ENCODE results near the gene FHIP1A.
A peak's percentile ranks its signal among the peaks of the same experiment; 100 is the strongest.
"Not testable (repeated sequence)": the region's sequence is repeated elsewhere in the genome, so short reads cannot be mapped to it uniquely, and the experiment has no call there.

The FHIP1A gene

DNA sequence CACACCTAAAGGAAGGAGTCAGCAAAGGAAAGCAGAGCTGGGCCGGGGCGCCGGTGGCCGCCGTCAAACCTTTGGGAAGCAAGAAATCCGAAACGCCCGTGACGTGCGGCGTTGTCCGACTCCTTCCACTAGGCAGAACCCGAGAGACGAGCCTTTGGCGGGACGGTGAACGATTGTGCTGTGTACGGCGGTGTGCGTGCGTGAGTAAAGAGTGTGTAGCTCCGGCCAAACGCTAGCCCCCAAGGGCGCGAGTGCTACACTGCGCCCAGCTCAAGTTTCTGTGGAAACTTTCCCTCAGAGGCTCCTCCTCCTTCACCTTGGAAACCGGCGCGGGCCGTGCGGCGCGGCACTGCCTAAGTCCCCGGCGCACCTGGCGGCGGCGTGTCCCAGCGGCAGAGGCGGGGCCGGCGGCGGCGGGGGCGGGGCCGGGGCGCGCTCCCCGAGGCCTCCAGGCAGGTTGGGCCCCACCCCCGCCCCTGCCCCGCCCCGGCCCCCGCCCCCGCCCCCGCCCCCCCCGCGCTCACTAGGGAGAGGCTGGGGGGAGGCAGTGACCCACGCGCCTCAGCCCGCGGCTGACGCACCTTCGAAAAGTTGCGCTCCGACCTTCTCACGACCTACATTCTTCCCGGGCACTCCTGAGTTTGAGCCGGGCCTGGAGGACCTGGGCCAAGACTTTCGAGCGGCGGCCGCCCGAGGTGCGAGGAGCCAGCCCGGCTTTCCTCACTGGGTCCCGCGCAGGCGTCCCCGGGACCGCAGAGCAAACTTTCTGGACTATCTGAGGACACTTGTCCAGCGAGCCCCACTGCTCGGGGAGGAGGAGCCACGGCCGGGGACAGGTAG is at the start of gene FHIP1A:
TSS of gene FHIP1A (plus strand) at position 547 of the 840 bp plus-strand sequence. CDS start 157,084 bp downstream, outside the sequence.
- peak; percentile 46 to 68 for DNase-seq (ENCODE audit: low read depth in 1 of 2, low spot score in 1 of 2)

GRCh38 chr4:151359576-151359975 is 49.4 kb upstream of the FHIP1A start:
- DNase-seq (ENCODE audit: low read depth in 1 of 2, low spot score in 1 of 2), result no peak

GRCh38 chr4:151361126-151361525 is 47.9 kb upstream of the FHIP1A start:
- DNase-seq (ENCODE audit: low read depth in 1 of 2, low spot score in 1 of 2), result no peak

DNA sequence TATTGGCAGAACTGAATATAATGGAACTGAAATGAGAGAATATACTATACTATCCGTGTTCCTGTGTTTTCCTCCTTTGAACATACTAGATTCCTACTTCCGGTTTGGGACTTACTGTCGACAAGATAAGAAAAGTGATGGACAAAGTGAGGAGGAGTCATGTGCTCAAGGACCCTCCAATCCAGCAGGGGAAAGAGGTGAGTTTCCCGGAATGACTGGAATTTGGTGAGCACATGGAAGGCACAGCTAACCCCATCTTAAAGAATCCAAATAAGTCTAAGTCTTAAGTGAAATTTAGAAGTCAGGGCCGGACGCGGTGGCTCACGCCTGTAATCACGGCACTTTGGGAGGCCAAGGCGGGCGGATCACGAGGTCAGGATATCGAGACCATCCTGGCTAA is 47.0 kb upstream of the FHIP1A start:
- DNase-seq (ENCODE audit: low read depth in 1 of 2, low spot score in 1 of 2), result no peak

DNA sequence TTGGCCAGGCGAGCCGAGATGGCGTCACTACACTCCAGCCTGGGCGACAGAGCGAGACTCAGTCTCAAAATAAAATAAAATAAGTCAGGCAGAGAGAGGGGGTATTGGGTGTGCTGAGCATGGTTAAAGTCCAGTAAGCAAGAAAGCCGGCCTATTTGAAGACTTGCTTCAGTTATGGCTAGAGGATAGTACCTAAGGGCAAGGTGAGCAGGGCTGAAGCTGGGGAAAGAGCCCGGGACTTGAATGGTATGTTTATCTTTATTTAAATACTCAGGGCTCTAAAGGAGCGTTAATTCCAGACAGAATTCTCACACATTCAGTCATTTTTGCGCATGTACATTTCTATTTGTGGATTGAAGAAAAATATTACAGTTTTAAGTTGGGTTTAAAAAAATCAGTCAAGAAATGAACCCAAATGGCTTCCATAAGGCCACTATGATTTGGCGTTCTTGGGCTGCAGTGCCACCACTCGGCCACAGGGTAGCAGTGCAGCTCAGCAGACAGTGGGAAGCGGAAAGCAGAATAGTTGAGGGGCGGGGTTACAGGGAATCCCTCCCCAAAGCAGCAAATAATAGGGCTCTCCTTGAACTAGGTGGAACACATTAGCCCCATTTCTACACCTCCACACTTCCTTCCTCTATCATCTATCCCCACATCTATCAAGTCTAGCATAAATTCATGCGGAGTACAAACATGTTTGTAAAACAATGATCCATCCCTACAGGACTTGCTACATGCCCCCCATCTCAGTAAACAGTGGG is 46.4 kb upstream of the FHIP1A start:
- peak; percentile 50 to 77 for DNase-seq (ENCODE audit: low read depth in 1 of 2, low spot score in 1 of 2)

GRCh38 chr4:151376540-151376939 is 32.4 kb upstream of the FHIP1A start:
- no peak for DNase-seq (ENCODE audit: low read depth in 1 of 2, low spot score in 1 of 2)

DNA sequence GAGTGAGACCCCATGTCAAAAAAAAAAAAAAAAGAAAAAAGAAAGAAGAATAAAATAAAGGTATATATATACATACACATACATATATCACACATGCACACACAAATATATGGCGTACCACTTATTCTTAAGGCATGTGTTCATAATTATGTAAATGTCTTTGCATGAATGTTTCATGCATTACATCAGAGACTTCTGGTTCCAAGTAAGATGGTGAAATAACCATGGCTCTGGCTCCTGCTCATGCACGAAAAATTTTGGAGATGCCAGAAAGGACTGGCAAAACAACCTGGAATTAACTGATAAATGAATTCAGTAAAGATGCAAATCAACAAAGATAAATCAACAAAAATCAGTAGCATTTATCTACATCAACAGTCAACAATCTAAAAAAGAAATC is 19.7 kb upstream of the FHIP1A start:
- DNase-seq (ENCODE audit: low read depth in 1 of 2, low spot score in 1 of 2), result no peak

DNA sequence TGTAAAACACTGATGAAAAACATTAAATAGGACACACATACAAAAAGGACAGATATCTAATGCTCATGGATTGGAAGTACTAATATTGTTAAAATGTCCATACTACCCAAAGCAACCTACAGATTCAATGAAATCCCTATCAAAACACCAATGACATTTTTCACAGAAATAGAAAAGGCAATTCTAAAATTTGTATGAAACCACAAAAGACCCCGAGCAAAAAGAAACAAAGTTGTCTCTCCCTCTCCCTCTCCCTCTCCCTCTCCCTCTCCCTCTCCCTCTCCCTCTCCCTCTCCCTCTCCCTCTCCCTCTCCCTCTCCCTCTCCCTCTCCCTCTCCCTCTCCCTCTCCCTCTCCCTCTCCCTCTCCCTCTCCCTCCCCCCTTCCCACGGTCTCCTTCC is 19.2 kb upstream of the FHIP1A start:
- not testable (repeated sequence) for DNase-seq (ENCODE audit: low read depth in 1 of 2, low spot score in 1 of 2)

GRCh38 chr4:151395873-151396272 is 13.1 kb upstream of the FHIP1A start:
- DNase-seq (ENCODE audit: low read depth in 1 of 2, low spot score in 1 of 2), result no peak

DNA sequence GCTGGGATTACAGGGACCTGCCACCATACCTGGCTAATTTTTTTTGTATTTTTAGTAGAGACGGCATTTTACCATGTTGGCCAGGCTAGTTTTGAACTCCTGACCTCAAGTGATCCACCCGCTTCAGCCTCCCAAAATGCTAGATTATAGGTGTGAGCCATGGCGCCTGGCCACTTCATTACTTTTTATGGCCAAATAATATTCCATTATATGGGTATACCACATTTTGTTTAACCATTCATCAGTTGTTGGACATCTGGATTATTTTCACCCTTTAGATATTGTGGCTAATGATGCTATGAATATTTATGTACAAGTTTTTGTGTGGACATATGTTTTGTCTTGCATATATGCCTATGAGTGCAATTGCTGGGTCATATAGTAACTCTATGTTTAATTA is 8.6 kb upstream of the FHIP1A start:
- no peak for DNase-seq (ENCODE audit: low read depth in 1 of 2, low spot score in 1 of 2)

GRCh38 chr4:151401739-151402138 is 7.2 kb upstream of the FHIP1A start:
- no peak for DNase-seq (ENCODE audit: low read depth in 1 of 2, low spot score in 1 of 2)

DNA sequence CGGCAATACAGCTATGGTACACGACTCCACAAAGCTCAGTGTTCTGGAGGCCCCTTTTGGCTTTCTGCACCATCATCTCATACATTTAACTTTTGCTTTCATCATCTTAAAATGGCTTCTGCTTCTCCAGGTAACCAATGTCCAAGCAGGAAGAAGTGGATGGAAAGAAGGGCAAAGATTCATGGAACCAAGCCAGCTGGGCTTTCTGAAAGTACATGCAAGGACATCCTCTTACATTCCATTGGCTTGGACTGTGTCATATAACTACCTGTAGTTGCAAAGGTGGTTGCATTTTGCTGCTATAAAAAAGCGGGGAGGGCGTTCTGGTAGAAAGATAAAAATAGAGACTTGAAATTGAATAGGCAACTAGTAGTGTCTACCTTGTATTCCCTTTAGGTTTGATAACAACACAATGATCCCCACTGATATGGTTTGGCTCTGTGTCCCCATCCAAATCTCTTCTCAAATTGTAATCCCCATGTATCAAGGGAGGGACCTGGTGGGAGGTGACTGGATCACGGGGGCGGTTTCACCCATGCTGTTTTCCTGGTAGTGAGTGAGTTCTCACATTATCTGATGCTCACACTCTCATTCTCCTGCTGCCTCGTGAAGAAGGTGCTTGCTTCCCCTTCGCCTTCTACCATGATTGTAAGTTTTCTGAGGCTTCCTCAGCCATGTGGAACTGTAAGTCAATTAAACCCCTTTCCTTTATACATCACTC is 6.7 kb upstream of the FHIP1A start:
- no peak for DNase-seq (ENCODE audit: low read depth in 1 of 2, low spot score in 1 of 2)

GRCh38 chr4:151403656-151404055 is 5.3 kb upstream of the FHIP1A start:
- no peak for DNase-seq (ENCODE audit: low read depth in 1 of 2, low spot score in 1 of 2)

GRCh38 chr4:151404802-151405201 is 4.2 kb upstream of the FHIP1A start:
- not testable (repeated sequence) for DNase-seq (ENCODE audit: low read depth in 1 of 2, low spot score in 1 of 2)

DNA sequence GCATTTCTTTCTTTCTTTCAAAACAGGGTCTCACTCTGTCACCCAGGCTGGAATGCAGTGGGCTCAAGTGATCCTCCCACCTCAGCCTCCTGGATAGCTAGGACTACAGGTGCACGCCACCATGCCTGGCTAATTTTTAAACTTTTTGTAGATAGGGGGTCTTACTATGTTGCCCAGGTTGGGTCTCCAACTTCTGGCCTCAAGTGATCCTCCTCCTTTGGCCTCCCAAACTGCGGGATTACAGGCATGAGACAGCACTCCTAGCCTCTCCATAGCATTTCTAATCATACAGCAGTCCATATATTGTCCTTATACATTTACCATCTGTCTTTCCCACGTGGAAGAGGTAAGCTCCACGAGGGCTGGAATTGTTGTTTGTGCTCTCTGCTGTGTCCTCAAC is 2.0 kb upstream of the FHIP1A start:
- no peak for DNase-seq (ENCODE audit: low read depth in 1 of 2, low spot score in 1 of 2)

GRCh38 chr4:151407466-151408379 is 1.3 kb upstream of the FHIP1A start:
- DNase-seq (ENCODE audit: low read depth in 1 of 2, low spot score in 1 of 2), result no peak

DNA sequence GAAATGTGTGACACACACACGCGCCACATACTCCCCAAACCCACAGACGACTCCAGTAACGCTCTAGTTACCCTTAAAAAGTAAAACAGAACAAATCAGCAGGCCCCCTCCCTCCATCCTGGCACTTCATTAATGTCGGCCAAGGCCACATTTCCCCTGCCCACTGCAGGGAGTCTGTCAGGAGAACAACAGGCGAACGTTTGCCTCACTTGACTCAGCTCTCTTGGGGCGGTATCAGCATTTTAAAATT is 671 bp upstream of the FHIP1A start:
- DNase-seq (ENCODE audit: low read depth in 1 of 2, low spot score in 1 of 2), result no peak

DNA sequence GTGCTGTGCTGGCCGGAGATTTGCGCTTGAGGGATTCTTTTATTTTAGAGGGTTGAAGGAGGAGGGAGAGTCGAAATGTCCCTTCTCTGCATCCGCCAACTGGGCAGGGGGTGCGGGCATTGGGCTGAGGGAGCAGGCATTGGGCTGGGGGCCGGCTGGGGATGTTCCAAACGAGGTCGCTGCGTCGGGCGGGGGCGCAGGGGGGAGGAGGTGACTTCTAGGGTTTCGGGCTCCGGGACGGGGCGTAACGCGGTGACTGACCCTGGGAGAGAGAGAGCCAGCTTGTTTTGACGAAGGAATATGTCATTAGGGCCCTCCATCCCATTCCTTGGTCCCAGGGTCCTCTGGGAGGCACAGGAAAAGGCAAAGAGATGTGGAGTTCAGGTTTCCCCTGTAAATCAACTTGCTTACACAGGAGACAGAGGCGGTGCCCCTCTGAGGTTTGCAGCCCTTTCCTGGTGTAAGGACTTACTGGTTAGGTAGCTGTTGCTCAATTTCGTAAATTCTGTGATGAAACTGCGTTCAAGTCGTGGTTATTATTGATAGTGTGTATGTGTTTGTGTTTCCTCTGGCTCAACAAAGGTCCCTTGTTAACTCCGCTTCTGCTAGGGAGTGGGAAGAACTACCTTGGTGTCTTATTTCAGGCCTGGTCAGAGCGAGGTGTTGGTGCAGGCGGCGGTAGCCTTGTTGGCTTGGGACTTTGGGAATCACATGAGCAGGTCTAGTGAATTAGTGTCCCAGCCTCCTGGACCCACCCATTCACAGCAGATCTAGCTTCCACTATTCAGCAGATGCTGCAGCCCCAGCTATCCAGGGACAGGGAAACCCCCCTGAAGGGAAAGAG is 716 bp downstream of the FHIP1A start:
- DNase-seq (ENCODE audit: low read depth in 1 of 2, low spot score in 1 of 2), result no peak

DNA sequence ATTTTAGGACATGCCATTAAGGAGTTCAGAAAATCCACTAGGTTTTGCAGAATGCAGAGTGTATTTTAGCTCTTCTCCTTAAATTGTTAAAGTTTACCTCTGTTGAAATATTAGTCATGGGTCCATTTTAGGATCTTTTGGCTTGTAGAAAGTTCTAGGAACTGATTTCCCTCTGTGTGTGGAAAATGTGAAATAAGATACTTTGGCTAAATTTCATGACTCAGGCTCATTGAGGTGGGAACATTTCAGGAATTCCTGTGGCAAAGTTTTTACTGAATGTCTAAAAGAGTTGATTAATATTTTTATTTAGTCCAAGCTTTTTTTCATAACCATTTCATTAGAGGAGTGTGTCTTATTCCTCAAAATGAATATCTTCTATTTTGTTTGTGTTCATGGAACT is 7.0 kb downstream of the FHIP1A start:
- DNase-seq (ENCODE audit: low read depth in 1 of 2, low spot score in 1 of 2), result no peak

DNA sequence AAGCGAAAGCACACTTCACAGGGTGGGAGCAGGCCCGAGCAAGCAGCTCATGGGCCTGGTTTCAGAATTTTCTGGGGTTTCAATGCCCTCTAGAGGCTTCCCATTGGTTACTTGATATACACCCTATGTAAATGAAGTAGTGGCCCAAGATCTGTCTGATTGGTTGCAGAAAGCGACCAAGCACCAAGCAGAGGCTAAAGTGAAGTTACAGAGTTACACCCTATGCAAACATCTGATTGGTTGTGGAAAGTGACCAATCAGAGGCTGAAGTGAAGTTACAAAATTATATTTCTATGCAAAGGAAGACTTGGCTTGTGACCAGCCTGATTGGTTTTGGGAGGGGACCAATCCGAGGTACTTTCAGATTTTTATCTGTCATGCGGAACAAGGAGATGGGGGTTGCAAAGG is 8.2 kb downstream of the FHIP1A start:
- DNase-seq (ENCODE audit: low read depth in 1 of 2, low spot score in 1 of 2), result no peak

All from activated CD4-positive, alpha-beta T cell treated with anti-CD3 and anti-CD28 coated beads, Interleukin-2, amount 50 U/mL, for 24 hours (primary cell).